K562 (cell line): Measurements from ENCODE around the gene SLC39A6. TPM values are rescaled to one million over a fixed set of nuclear protein-coding genes. Genes with fewer than 3 reads are reported as not detected.

Experiments used
- ATF1 ChIP-seq, 2 experiments: fragments of 450-650 bp in 1 of 2; IDR thresholded peaks; 2 replicates each; pipeline ENCODE4 v1.6.1; 2016; ENCODE audit warnings: missing compliant biosample characterization in 1 of 2, missing genetic modification characterization in 1 of 2
- CEBPB ChIP-seq: fragments of 450-650 bp; IDR thresholded peaks from 2 replicates; pipeline ENCODE4 v1.6.1; 2016; ENCODE audit warnings: missing genetic modification characterization, missing compliant biosample characterization
- IRF2 ChIP-seq: sonication (generic); formaldehyde crosslinking; IDR thresholded peaks from 2 replicates; pipeline ENCODE4 v1.8.1; 2022; ENCODE audit warnings: mild to moderate bottlenecking, missing genetic modification reagents
- KAT7 ChIP-seq: sonication (generic); formaldehyde crosslinking; IDR thresholded peaks from 2 replicates; pipeline ENCODE4 v1.8.0; 2022; ENCODE audit warnings: missing genetic modification reagents, mild to moderate bottlenecking, borderline replicate concordance
- TBL1XR1 ChIP-seq, 2 experiments: IDR thresholded peaks; 2 replicates each; pipeline ENCODE4 v1.6.1; 2012; ENCODE audit warnings: improper control_type of control experiment in 2 of 2, low read length in 2 of 2, mild to moderate bottlenecking in 1 of 2
- ZNF197 ChIP-seq: fragments of 200-800 bp; sonication (Bioruptor generic); IDR thresholded peaks from 2 replicates; pipeline ENCODE4 v1.6.1; 2016; ENCODE audit warnings: low read depth, missing genetic modification characterization, missing compliant biosample characterization
- polyA plus RNA-seq, 8 experiments: library from polyadenylated mRNA; depleted of rRNA in 4 of 8; stranded (reverse) in 5 of 8; unstranded in 3 of 8; fragments of >200 nt; fragmentation: Nextera tagmentation in 2 of 8; fragmentation: Illumina TruSeq in 1 of 8; extraction: Ambion mirVana in 2 of 8; extraction: Trizol in 1 of 8; gene quantifications; 2 replicates each; pipeline versions ENCODE4 v1.2.1 to v1.2.3, GENCODE V29; 2011 to 2014; ENCODE audit warnings: inconsistent platforms in 1 of 8, missing spikeins in 1 of 8
- total RNA-seq, 7 experiments: library from RNA; depleted of rRNA in 6 of 7; stranded (reverse); fragments of >200 nt in 6 of 7; fragmentation: Illumina TruSeq in 2 of 7; extraction: Trizol in 2 of 7; gene quantifications; 2 replicates each; pipeline versions ENCODE4 v1.2.1 to v1.2.3, GENCODE V29; 2011 to 2021; ENCODE audit warnings: low replicate concordance in 1 of 7
- TF ChIP-seq, protein P1 (sequence below): fragments of 250-450 bp; sonication (Bioruptor Pico); IDR thresholded peaks from 2 replicates; pipeline ENCODE4 v1.4.0; 2020
- TF ChIP-seq, protein P2 (sequence below): fragments of 200-400 bp; formaldehyde crosslinking; IDR thresholded peaks from 2 replicates; pipeline ENCODE4 v1.6.1; 2017; ENCODE audit warnings: mild to moderate bottlenecking, low read depth, low read length, moderate library complexity
- TF ChIP-seq, protein P3 (sequence below): fragments of 250-450 bp; sonication (Bioruptor Pico); IDR thresholded peaks from 2 replicates; pipeline ENCODE4 v1.5.0; 2021; ENCODE audit warnings: mild to moderate bottlenecking, borderline replicate concordance
- TF ChIP-seq, protein P4 (sequence below): sonication (generic); formaldehyde crosslinking; IDR thresholded peaks from 2 replicates; pipeline ENCODE4 v1.8.0; 2022; ENCODE audit warnings: mild to moderate bottlenecking, missing genetic modification reagents

SLC39A6 gene
- total and polyA plus RNA-seq, 9 of the 15 experiments (the other 6 are each of a cell fraction or from before 2014, with no cell fraction given): 5.6 to 23.8 (median 17.4) TPM

DNA sequence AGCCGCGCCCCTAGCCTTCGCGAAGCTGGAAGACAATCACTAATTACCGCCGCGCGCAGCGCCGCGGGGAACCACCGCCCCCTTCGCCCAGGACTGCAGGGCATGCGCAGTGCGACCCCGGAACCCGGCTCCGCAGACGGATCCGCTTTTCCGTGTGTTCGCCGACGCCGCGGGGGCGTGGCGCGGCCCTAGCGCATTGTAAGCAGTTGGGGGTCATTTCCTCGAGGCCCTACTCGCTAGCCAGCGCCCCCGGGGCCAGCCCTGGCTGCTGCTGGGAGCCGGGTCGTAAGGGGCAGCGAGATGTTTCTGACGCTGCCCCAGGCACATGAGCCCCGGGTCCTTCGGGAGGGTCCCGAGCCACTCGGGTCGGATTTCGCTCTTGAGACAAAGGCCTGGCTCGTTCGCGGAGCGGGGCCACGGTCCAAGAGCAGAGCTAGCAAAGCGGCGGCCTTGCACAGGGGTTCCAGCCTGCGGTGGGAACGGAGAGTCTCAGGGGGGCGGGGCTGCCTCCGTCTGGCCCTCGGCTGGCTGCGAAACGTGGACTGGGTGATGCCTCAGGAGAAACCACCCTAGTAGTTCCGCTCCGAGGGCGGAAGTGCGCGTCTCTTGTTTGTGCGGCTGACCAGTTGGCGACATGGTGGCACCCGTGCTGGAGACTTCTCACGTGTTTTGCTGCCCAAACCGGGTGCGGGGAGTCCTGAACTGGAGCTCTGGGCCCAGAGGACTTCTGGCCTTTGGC is at the start of gene SLC39A6, which contains the start of gene ELP2 (continued):
- TF ChIP-seq, protein P1, sequence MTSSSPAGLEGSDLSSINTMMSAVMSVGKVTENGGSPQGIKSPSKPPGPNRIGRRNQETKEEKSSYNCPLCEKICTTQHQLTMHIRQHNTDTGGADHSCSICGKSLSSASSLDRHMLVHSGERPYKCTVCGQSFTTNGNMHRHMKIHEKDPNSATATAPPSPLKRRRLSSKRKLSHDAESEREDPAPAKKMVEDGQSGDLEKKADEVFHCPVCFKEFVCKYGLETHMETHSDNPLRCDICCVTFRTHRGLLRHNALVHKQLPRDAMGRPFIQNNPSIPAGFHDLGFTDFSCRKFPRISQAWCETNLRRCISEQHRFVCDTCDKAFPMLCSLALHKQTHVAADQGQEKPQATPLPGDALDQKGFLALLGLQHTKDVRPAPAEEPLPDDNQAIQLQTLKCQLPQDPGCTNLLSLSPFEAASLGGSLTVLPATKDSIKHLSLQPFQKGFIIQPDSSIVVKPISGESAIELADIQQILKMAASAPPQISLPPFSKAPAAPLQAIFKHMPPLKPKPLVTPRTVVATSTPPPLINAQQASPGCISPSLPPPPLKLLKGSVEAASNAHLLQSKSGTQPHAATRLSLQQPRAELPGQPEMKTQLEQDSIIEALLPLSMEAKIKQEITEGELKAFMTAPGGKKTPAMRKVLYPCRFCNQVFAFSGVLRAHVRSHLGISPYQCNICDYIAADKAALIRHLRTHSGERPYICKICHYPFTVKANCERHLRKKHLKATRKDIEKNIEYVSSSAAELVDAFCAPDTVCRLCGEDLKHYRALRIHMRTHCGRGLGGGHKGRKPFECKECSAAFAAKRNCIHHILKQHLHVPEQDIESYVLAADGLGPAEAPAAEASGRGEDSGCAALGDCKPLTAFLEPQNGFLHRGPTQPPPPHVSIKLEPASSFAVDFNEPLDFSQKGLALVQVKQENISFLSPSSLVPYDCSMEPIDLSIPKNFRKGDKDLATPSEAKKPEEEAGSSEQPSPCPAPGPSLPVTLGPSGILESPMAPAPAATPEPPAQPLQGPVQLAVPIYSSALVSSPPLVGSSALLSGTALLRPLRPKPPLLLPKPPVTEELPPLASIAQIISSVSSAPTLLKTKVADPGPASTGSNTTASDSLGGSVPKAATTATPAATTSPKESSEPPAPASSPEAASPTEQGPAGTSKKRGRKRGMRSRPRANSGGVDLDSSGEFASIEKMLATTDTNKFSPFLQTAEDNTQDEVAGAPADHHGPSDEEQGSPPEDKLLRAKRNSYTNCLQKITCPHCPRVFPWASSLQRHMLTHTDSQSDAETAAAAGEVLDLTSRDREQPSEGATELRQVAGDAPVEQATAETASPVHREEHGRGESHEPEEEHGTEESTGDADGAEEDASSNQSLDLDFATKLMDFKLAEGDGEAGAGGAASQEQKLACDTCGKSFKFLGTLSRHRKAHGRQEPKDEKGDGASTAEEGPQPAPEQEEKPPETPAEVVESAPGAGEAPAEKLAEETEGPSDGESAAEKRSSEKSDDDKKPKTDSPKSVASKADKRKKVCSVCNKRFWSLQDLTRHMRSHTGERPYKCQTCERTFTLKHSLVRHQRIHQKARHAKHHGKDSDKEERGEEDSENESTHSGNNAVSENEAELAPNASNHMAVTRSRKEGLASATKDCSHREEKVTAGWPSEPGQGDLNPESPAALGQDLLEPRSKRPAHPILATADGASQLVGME: no peak
- peak; percentile 14 to 41; a peak in 2 of 4 replicates for TF ChIP-seq TBL1XR1 (IDR thresholded peaks at IDR 0.05; ENCODE audit: low read length in 2 of 2)
- TF ChIP-seq, protein P2, sequence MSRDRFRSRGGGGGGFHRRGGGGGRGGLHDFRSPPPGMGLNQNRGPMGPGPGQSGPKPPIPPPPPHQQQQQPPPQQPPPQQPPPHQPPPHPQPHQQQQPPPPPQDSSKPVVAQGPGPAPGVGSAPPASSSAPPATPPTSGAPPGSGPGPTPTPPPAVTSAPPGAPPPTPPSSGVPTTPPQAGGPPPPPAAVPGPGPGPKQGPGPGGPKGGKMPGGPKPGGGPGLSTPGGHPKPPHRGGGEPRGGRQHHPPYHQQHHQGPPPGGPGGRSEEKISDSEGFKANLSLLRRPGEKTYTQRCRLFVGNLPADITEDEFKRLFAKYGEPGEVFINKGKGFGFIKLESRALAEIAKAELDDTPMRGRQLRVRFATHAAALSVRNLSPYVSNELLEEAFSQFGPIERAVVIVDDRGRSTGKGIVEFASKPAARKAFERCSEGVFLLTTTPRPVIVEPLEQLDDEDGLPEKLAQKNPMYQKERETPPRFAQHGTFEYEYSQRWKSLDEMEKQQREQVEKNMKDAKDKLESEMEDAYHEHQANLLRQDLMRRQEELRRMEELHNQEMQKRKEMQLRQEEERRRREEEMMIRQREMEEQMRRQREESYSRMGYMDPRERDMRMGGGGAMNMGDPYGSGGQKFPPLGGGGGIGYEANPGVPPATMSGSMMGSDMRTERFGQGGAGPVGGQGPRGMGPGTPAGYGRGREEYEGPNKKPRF: no peak
- no peak for TF ChIP-seq ZNF197 (CRISPR knock-in tag)
- TF ChIP-seq KAT7 (CRISPR knock-in tag): peak; percentile 92; the same call in 1 of the 2 replicates
- 0 out of 2 replicates have a peak, but pooled peaks have one; percentile 60 for TF ChIP-seq IRF2
- TF ChIP-seq, protein P3, sequence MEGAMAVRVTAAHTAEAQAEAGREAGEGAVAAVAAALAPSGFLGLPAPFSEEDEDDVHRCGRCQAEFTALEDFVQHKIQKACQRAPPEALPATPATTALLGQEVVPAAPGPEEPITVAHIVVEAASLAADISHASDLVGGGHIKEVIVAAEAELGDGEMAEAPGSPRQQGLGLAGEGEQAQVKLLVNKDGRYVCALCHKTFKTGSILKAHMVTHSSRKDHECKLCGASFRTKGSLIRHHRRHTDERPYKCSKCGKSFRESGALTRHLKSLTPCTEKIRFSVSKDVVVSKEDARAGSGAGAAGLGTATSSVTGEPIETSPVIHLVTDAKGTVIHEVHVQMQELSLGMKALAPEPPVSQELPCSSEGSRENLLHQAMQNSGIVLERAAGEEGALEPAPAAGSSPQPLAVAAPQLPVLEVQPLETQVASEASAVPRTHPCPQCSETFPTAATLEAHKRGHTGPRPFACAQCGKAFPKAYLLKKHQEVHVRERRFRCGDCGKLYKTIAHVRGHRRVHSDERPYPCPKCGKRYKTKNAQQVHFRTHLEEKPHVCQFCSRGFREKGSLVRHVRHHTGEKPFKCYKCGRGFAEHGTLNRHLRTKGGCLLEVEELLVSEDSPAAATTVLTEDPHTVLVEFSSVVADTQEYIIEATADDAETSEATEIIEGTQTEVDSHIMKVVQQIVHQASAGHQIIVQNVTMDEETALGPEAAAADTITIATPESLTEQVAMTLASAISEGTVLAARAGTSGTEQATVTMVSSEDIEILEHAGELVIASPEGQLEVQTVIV (CRISPR knock-in tag): no peak
- no peak for TF ChIP-seq CEBPB (tag)
- TF ChIP-seq, protein P4, sequence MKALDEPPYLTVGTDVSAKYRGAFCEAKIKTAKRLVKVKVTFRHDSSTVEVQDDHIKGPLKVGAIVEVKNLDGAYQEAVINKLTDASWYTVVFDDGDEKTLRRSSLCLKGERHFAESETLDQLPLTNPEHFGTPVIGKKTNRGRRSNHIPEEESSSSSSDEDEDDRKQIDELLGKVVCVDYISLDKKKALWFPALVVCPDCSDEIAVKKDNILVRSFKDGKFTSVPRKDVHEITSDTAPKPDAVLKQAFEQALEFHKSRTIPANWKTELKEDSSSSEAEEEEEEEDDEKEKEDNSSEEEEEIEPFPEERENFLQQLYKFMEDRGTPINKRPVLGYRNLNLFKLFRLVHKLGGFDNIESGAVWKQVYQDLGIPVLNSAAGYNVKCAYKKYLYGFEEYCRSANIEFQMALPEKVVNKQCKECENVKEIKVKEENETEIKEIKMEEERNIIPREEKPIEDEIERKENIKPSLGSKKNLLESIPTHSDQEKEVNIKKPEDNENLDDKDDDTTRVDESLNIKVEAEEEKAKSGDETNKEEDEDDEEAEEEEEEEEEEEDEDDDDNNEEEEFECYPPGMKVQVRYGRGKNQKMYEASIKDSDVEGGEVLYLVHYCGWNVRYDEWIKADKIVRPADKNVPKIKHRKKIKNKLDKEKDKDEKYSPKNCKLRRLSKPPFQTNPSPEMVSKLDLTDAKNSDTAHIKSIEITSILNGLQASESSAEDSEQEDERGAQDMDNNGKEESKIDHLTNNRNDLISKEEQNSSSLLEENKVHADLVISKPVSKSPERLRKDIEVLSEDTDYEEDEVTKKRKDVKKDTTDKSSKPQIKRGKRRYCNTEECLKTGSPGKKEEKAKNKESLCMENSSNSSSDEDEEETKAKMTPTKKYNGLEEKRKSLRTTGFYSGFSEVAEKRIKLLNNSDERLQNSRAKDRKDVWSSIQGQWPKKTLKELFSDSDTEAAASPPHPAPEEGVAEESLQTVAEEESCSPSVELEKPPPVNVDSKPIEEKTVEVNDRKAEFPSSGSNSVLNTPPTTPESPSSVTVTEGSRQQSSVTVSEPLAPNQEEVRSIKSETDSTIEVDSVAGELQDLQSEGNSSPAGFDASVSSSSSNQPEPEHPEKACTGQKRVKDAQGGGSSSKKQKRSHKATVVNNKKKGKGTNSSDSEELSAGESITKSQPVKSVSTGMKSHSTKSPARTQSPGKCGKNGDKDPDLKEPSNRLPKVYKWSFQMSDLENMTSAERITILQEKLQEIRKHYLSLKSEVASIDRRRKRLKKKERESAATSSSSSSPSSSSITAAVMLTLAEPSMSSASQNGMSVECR: peak; percentile 91
- peak; percentile 44 for TF ChIP-seq ATF1 (CRISPR knock-in tag; IDR thresholded peaks at IDR 0.05)
- peak; percentile 95 for TF ChIP-seq ATF1 (tag; IDR thresholded peaks at IDR 0.05)
